T-helper 1 cell (primary cell): ENCODE measurements around the gene SKAP2.

Experiments used
- DNase-seq, 5 donors: peaks; one replicate each; pipeline ENCODE4 v3.0.0-alpha.2; 2012 to 2020

The SKAP2 gene

GRCh38 chr7:26743205-26743604 lies 121.2 kb downstream of the SKAP2 start:
- DNase-seq = no peak

- DNase-seq = no peak
Measured at GRCh38 chr7:26735976-26736600, 128.3 kb downstream of the SKAP2 start.

GRCh38 chr7:26729150-26729775 lies 135.1 kb downstream of the SKAP2 start:
- no peak for DNase-seq

GRCh38 chr7:26726051-26726450 lies 138.3 kb downstream of the SKAP2 start:
- DNase-seq = no peak

- no peak for DNase-seq
Measured at GRCh38 chr7:26724795-26725194, 139.6 kb downstream of the SKAP2 start.

- no peak for DNase-seq
Measured at GRCh38 chr7:26723129-26723528, 141.3 kb downstream of the SKAP2 start.

GRCh38 chr7:26721450-26721849 lies 142.9 kb downstream of the SKAP2 start:
- DNase-seq = no peak

GRCh38 chr7:26718063-26718462 lies 146.3 kb downstream of the SKAP2 start:
- DNase-seq = no peak

- DNase-seq = no peak
Measured at GRCh38 chr7:26714438-26714837, 150.0 kb downstream of the SKAP2 start.

- DNase-seq = no peak
Measured at GRCh38 chr7:26714006-26714405, 150.4 kb downstream of the SKAP2 start.

GRCh38 chr7:26709210-26709990 lies 155.0 kb downstream of the SKAP2 start:
- no peak for DNase-seq

- no peak for DNase-seq
Measured at GRCh38 chr7:26705567-26705966, 158.8 kb downstream of the SKAP2 start.

- no peak for DNase-seq
Measured at GRCh38 chr7:26704786-26705185, 159.6 kb downstream of the SKAP2 start.

GRCh38 chr7:26704036-26704435 lies 160.4 kb downstream of the SKAP2 start:
- DNase-seq = no peak

- DNase-seq = no peak
Measured at GRCh38 chr7:26700893-26701292, 163.5 kb downstream of the SKAP2 start.

- DNase-seq = no peak
Measured at GRCh38 chr7:26700386-26700785, 164.0 kb downstream of the SKAP2 start.

GRCh38 chr7:26699766-26700165 lies 164.6 kb downstream of the SKAP2 start:
- no peak for DNase-seq

- no peak for DNase-seq
Measured at GRCh38 chr7:26698806-26699205, 165.6 kb downstream of the SKAP2 start.

- no peak for DNase-seq
Measured at GRCh38 chr7:26698194-26698593, 166.2 kb downstream of the SKAP2 start.

- peak in 1 of 5 donors; percentile 42 for DNase-seq
Measured at GRCh38 chr7:26696978-26697377, 167.4 kb downstream of the SKAP2 start.

- DNase-seq = no peak
Measured at GRCh38 chr7:26696161-26696560, 168.2 kb downstream of the SKAP2 start.

GRCh38 chr7:26694713-26695112 lies 169.7 kb downstream of the SKAP2 start:
- DNase-seq = no peak

- no peak for DNase-seq
Measured at GRCh38 chr7:26694141-26694540, 170.2 kb downstream of the SKAP2 start.

- DNase-seq = no peak
Measured at GRCh38 chr7:26691886-26692285, 172.5 kb downstream of the SKAP2 start.
